ENCODE data around the gene LIME1. TPM values are rescaled to one million over a fixed set of nuclear protein-coding genes. Genes with fewer than 3 reads are reported as not detected.

Gene LIME1
- total and polyA plus RNA-seq, 2 donors (not counting 1 experiment from before 2014, with no cell fraction given) = 0.68 to 3.5 TPM

GRCh38 chr20:63693733-63694583 is 42.5 kb upstream of the LIME1 start:
- TF ChIP-seq CTCF (conservative IDR thresholded peaks at IDR 0.05 in 1 of 2, IDR thresholded peaks at IDR 0.05 in 1 of 2; ENCODE audit: low read depth in 1 of 2, low read length in 2 of 2) (no peak), EZH2 (IDR thresholded peaks at IDR 0.05; ENCODE audit: low read length, missing control alignments) (no peak)
- Histone ChIP-seq H2AFZ (ENCODE audit: low read length) (no peak overlapping the region), H3K9me3 (ENCODE audit: control insufficient read depth, insufficient read depth, low read depth, low read length) (no peaks in the 10 kb centered on the region), H3K9ac (ENCODE audit: insufficient read depth, low read length) (no peak overlapping the region), H3K4me1 (ENCODE audit: control insufficient read depth, extremely low read depth, insufficient read depth, low read length) (peaks cover 19% of the 10 kb centered on the region), H3K27me3 (ENCODE audit: control insufficient read depth, insufficient read depth, low read length) (no peaks in the 10 kb centered on the region), H4K20me1 (ENCODE audit: control insufficient read depth, extremely low read depth, insufficient read depth, low read length) (no peaks in the 10 kb centered on the region), H3K36me3 (ENCODE audit: control insufficient read depth, insufficient read depth, low read length) (peaks cover 31% of the 10 kb centered on the region), H3K27ac (ENCODE audit: insufficient read depth, low read length) (no peak overlapping the region), H3K4me2 (ENCODE audit: extremely low read depth, insufficient read depth, low read length) (no peak overlapping the region), H3K4me3 (replicated peaks in 1 of 4; ENCODE audit: control extremely low read depth in 1 of 4, insufficient read depth in 1 of 4, low read depth in 3 of 4, low read length in 4 of 4) (no peak overlapping the region), H3K79me2 (ENCODE audit: control insufficient read depth, insufficient read depth, low read length) (peaks cover 3% of the 10 kb centered on the region)
- DNase-seq (ENCODE audit: low read depth in 2 of 2) = no peak

- Histone ChIP-seq H3K27ac (ENCODE audit: insufficient read depth, low read length) (no peak overlapping the region), H3K9me3 (ENCODE audit: control insufficient read depth, insufficient read depth, low read depth, low read length) (no peaks in the 10 kb centered on the region), H3K9ac (ENCODE audit: insufficient read depth, low read length) (no peak overlapping the region), H3K4me1 (ENCODE audit: control insufficient read depth, extremely low read depth, insufficient read depth, low read length) (peaks cover 28% of the 10 kb centered on the region), H3K27me3 (ENCODE audit: control insufficient read depth, insufficient read depth, low read length) (no peaks in the 10 kb centered on the region), H3K79me2 (ENCODE audit: control insufficient read depth, insufficient read depth, low read length) (peaks cover 3% of the 10 kb centered on the region), H4K20me1 (ENCODE audit: control insufficient read depth, extremely low read depth, insufficient read depth, low read length) (no peaks in the 10 kb centered on the region), H3K4me3 (replicated peaks in 1 of 4; ENCODE audit: control extremely low read depth in 1 of 4, insufficient read depth in 1 of 4, low read depth in 3 of 4, low read length in 4 of 4) (no peak overlapping the region), H2AFZ (ENCODE audit: low read length) (no peak overlapping the region), H3K36me3 (ENCODE audit: control insufficient read depth, insufficient read depth, low read length) (peaks cover 27% of the 10 kb centered on the region), H3K4me2 (ENCODE audit: extremely low read depth, insufficient read depth, low read length) (no peak overlapping the region)
- TF ChIP-seq CTCF (conservative IDR thresholded peaks at IDR 0.05 in 1 of 2, IDR thresholded peaks at IDR 0.05 in 1 of 2; ENCODE audit: low read depth in 1 of 2, low read length in 2 of 2) (no peak), EZH2 (IDR thresholded peaks at IDR 0.05; ENCODE audit: low read length, missing control alignments) (no peak)
- no peak for DNase-seq (ENCODE audit: low read depth in 2 of 2)
Measured at GRCh38 chr20:63694584-63695423, 41.7 kb upstream of the LIME1 start.

All from fibroblast of lung (primary cell).